IPS-15b (cell line): ENCODE data around the gene FXYD5.

Experiments used
- H3K27me3 ChIP-seq: one replicate; pipeline ENCODE4 v1.6.1; 2013; ENCODE audit warnings: low read length; ENCODE audit not compliant: control insufficient read depth, insufficient read depth
- H3K36me3 ChIP-seq: one replicate; pipeline ENCODE4 v1.6.1; 2013; ENCODE audit warnings: low read length; ENCODE audit not compliant: control insufficient read depth, insufficient read depth
- H3K4me1 ChIP-seq: one replicate; pipeline ENCODE4 v1.6.1; 2013; ENCODE audit warnings: mild to moderate bottlenecking, low read length; ENCODE audit not compliant: control insufficient read depth, insufficient read depth
- H3K4me3 ChIP-seq: one replicate; pipeline ENCODE4 v1.5.1; 2013; ENCODE audit warnings: low read depth, low read length
- H3K9ac ChIP-seq: one replicate; pipeline ENCODE4 v1.6.1; 2013; ENCODE audit warnings: low read depth, mild to moderate bottlenecking, low read length
- H3K9me3 ChIP-seq: one replicate; pipeline ENCODE4 v1.6.1; 2013; ENCODE audit warnings: mild to moderate bottlenecking, low read length; ENCODE audit not compliant: control insufficient read depth, insufficient read depth

The FXYD5 gene

GRCh38 chr19:35205733-35206323, 51.3 kb downstream of the FXYD5 start:
- H3K4me3 ChIP-seq: no peak overlapping the region
- peak overlapping the region; percentile 26 for H3K9ac ChIP-seq
- no peaks in the 10 kb centered on the region for H3K36me3 ChIP-seq
- no peaks in the 10 kb centered on the region for H3K27me3 ChIP-seq
- H3K9me3 ChIP-seq: no peaks in the 10 kb centered on the region
- H3K4me1 ChIP-seq: peaks cover 31% of the 10 kb centered on the region

- Histone ChIP-seq H3K9me3 (no peaks in the 10 kb centered on the region), H3K27me3 (no peaks in the 10 kb centered on the region), H3K36me3 (no peaks in the 10 kb centered on the region), H3K4me3 (no peak overlapping the region), H3K4me1 (peaks cover 29% of the 10 kb centered on the region), H3K9ac (no peak overlapping the region)
Observed at GRCh38 chr19:35206379-35206778, 51.8 kb downstream of the FXYD5 start.

- H3K4me1 ChIP-seq: peaks cover 29% of the 10 kb centered on the region
- H3K27me3 ChIP-seq: no peaks in the 10 kb centered on the region
- no peak overlapping the region for H3K9ac ChIP-seq
- no peaks in the 10 kb centered on the region for H3K36me3 ChIP-seq
- no peak overlapping the region for H3K4me3 ChIP-seq
- no peaks in the 10 kb centered on the region for H3K9me3 ChIP-seq
Observed at GRCh38 chr19:35206855-35207254, 52.3 kb downstream of the FXYD5 start.

- Histone ChIP-seq H3K36me3 (no peaks in the 10 kb centered on the region), H3K4me3 (no peak overlapping the region), H3K4me1 (peaks cover 28% of the 10 kb centered on the region), H3K9ac (no peak overlapping the region), H3K27me3 (no peaks in the 10 kb centered on the region), H3K9me3 (no peaks in the 10 kb centered on the region)
Observed at GRCh38 chr19:35207391-35207871, 52.9 kb downstream of the FXYD5 start.

GRCh38 chr19:35208121-35208520, 53.6 kb downstream of the FXYD5 start:
- Histone ChIP-seq H3K36me3 (no peaks in the 10 kb centered on the region), H3K4me1 (peaks cover 21% of the 10 kb centered on the region), H3K4me3 (no peak overlapping the region), H3K27me3 (no peaks in the 10 kb centered on the region), H3K9me3 (no peaks in the 10 kb centered on the region), H3K9ac (no peak overlapping the region)

GRCh38 chr19:35209646-35210045, 55.1 kb downstream of the FXYD5 start:
- no peaks in the 10 kb centered on the region for H3K9me3 ChIP-seq
- peaks cover 11% of the 10 kb centered on the region for H3K4me1 ChIP-seq
- no peaks in the 10 kb centered on the region for H3K36me3 ChIP-seq
- H3K27me3 ChIP-seq: no peaks in the 10 kb centered on the region
- no peak overlapping the region for H3K4me3 ChIP-seq
- no peak overlapping the region for H3K9ac ChIP-seq

- H3K4me1 ChIP-seq: no peaks in the 10 kb centered on the region
- no peak overlapping the region for H3K9ac ChIP-seq
- no peak overlapping the region for H3K4me3 ChIP-seq
- H3K36me3 ChIP-seq: no peaks in the 10 kb centered on the region
- H3K27me3 ChIP-seq: no peaks in the 10 kb centered on the region
- H3K9me3 ChIP-seq: no peaks in the 10 kb centered on the region
Observed at GRCh38 chr19:35211545-35212230, 57.2 kb downstream of the FXYD5 start.

GRCh38 chr19:35212241-35212640, 57.7 kb downstream of the FXYD5 start:
- Histone ChIP-seq H3K27me3 (no peaks in the 10 kb centered on the region), H3K9me3 (no peaks in the 10 kb centered on the region), H3K4me3 (no peak overlapping the region), H3K9ac (no peak overlapping the region), H3K36me3 (no peaks in the 10 kb centered on the region), H3K4me1 (no peaks in the 10 kb centered on the region)

GRCh38 chr19:35213663-35214632, 59.4 kb downstream of the FXYD5 start:
- no peaks in the 10 kb centered on the region for H3K4me1 ChIP-seq
- H3K9ac ChIP-seq: no peak overlapping the region
- no peaks in the 10 kb centered on the region for H3K27me3 ChIP-seq
- no peak overlapping the region for H3K4me3 ChIP-seq
- H3K9me3 ChIP-seq: no peaks in the 10 kb centered on the region
- no peaks in the 10 kb centered on the region for H3K36me3 ChIP-seq

- Histone ChIP-seq H3K9me3 (no peaks in the 10 kb centered on the region), H3K4me1 (no peaks in the 10 kb centered on the region), H3K27me3 (no peaks in the 10 kb centered on the region), H3K9ac (no peak overlapping the region), H3K36me3 (no peaks in the 10 kb centered on the region), H3K4me3 (no peak overlapping the region)
Observed at GRCh38 chr19:35214766-35215422, 60.4 kb downstream of the FXYD5 start.

GRCh38 chr19:35216016-35216832, 61.7 kb downstream of the FXYD5 start:
- Histone ChIP-seq H3K27me3 (no peaks in the 10 kb centered on the region), H3K9ac (no peak overlapping the region), H3K4me1 (no peaks in the 10 kb centered on the region), H3K36me3 (no peaks in the 10 kb centered on the region), H3K4me3 (no peak overlapping the region), H3K9me3 (no peaks in the 10 kb centered on the region)
